A549 (cell line): Measurements from ENCODE around the gene ZNF664. TPM values are rescaled to one million over a fixed set of nuclear protein-coding genes. Genes with fewer than 3 reads are reported as not detected.

ENCODE experiments used
- ATAC-seq, 2 experiments: fragments of 200-7000 bp in 1 of 2; fragments of >200 bp in 1 of 2; cut with Nextera tagmentation in 1 of 2; cut with Tn5 transposase in 1 of 2; 3 replicates each; pipeline versions ENCODE4 v1.8.0 to v1.9.1; 2018 to 2020; ENCODE audit warnings: mild to moderate bottlenecking in 1 of 2, moderate library complexity in 1 of 2
- CTCF ChIA-PET: fragments of 300-600 bp; sonication (Branson Sonifier 250); formaldehyde crosslinking; extraction: SDS; loops from one replicate; lab custom pipeline; 2021; ENCODE audit warnings: antibody characterized with exemption, inconsistent platforms; lab: Yijun Ruan, JAX
- POLR2A ChIA-PET: fragments of 350-600 bp; formaldehyde crosslinking; extraction: SDS; loops from one replicate; lab custom pipeline; 2021; ENCODE audit warnings: antibody characterized with exemption, inconsistent platforms; lab: Yijun Ruan, JAX
- DNase-seq, 2 experiments: peaks; one replicate each; pipeline versions ENCODE4 v3.0.0 to v3.0.0-alpha.2; 2011 to 2016; ENCODE audit warnings: low read depth in 1 of 2, low spot score in 1 of 2
- FAIRE-seq: peaks from 2 replicates; lab custom pipeline; 2011; peaks lifted over from hg19 to GRCh38; lab: Jason Lieb, UNC
- H3K27ac ChIP-seq, 2 experiments: fragments of >200 bp; sonication (Bioruptor Twin); formaldehyde crosslinking; 3 replicates each; pipeline ENCODE4 v1.5.1; 2016 to 2017
- H3K4me1 ChIP-seq: fragments of >200 bp; sonication (Bioruptor Twin); formaldehyde crosslinking; 3 replicates; pipeline ENCODE4 v1.6.1; 2016
- H3K4me2 ChIP-seq: fragments of >200 bp; sonication (Bioruptor Twin); formaldehyde crosslinking; 3 replicates; pipeline ENCODE4 v1.6.1; 2016
- H3K4me3 ChIP-seq: fragments of >200 bp; sonication (Bioruptor Twin); formaldehyde crosslinking; 3 replicates; pipeline ENCODE4 v1.5.1; 2016
- H3K9me3 ChIP-seq: fragments of >200 bp; sonication (Bioruptor Twin); formaldehyde crosslinking; 3 replicates; pipeline ENCODE4 v1.6.1; 2016
- BHLHE40 ChIP-seq: IDR thresholded peaks from 2 replicates; pipeline ENCODE4 v1.6.1; 2012; ENCODE audit warnings: low read depth, low read length, inconsistent platforms
- EHF ChIP-seq: fragments of 250-450 bp; sonication (Bioruptor Pico); IDR thresholded peaks from 2 replicates; pipeline ENCODE4 v1.5.0; 2020; ENCODE audit warnings: mild to moderate bottlenecking
- ESRRA ChIP-seq: fragments of 150-350 bp; IDR thresholded peaks from 2 replicates; pipeline ENCODE4 v1.6.1; 2014; ENCODE audit warnings: mild to moderate bottlenecking, low read length, borderline replicate concordance
- GATA3 ChIP-seq: IDR thresholded peaks from 2 replicates; pipeline ENCODE4 v1.6.1; 2012; ENCODE audit warnings: borderline replicate concordance
- HOXB13 ChIP-seq: fragments of 250-450 bp; sonication (Bioruptor Pico); IDR thresholded peaks from 2 replicates; pipeline ENCODE4 v1.5.0; 2020; ENCODE audit warnings: low read depth, mild to moderate bottlenecking, moderate library complexity
- HOXB5 ChIP-seq: fragments of 250-450 bp; sonication (Bioruptor Pico); IDR thresholded peaks from 2 replicates; pipeline ENCODE4 v1.5.0; 2020; ENCODE audit warnings: mild to moderate bottlenecking, moderate library complexity
- JUN ChIP-seq, 2 experiments: fragments of >200 bp; sonication (Bioruptor Twin); formaldehyde crosslinking; IDR thresholded peaks; 2 replicates in 1 of 2; 3 replicates in 1 of 2; pipeline ENCODE4 v1.6.1; 2016 to 2017
- JUNB ChIP-seq: fragments of >200 bp; sonication (Bioruptor Twin); formaldehyde crosslinking; IDR thresholded peaks from 2 replicates; pipeline ENCODE4 v1.6.1; 2016
- KDM1A ChIP-seq: fragments of 200-600 bp; sonication (generic); IDR thresholded peaks from 2 replicates; pipeline ENCODE4 v1.6.1; 2016; ENCODE audit warnings: low read depth, mild to moderate bottlenecking
- MYC ChIP-seq: IDR thresholded peaks from 2 replicates; pipeline ENCODE4 v1.6.1; 2012; ENCODE audit warnings: mild to moderate bottlenecking, inconsistent platforms, low read length, improper control_type of control experiment, borderline replicate concordance
- NR3C1 ChIP-seq: fragments of >200 bp; sonication (Bioruptor Twin); formaldehyde crosslinking; IDR thresholded peaks from 3 replicates; pipeline ENCODE4 v1.6.1; 2017
- POLR2A ChIP-seq: IDR thresholded peaks from 2 replicates; pipeline ENCODE4 v1.6.1; 2012; ENCODE audit warnings: mild to moderate bottlenecking, low read length
- RARB ChIP-seq: fragments of 250-450 bp; sonication (Bioruptor Pico); IDR thresholded peaks from 2 replicates; pipeline ENCODE4 v1.8.0; 2021; ENCODE audit warnings: mild to moderate bottlenecking, moderate library complexity
- RFX5 ChIP-seq: fragments of 450-650 bp; IDR thresholded peaks from 2 replicates; pipeline ENCODE4 v1.7.1; 2014; ENCODE audit warnings: antibody characterized with exemption, mild to moderate bottlenecking, moderate library complexity
- SREBF2 ChIP-seq: fragments of 450-650 bp; IDR thresholded peaks from 2 replicates; pipeline ENCODE4 v1.6.1; 2014; ENCODE audit warnings: mild to moderate bottlenecking, moderate library complexity
- ZC3H11A ChIP-seq: fragments of 450-650 bp; IDR thresholded peaks from 2 replicates; pipeline ENCODE4 v1.6.1; 2014; ENCODE audit warnings: antibody characterized with exemption, mild to moderate bottlenecking
- ZNF302 ChIP-seq: fragments of 250-450 bp; sonication (Bioruptor Pico); IDR thresholded peaks from 2 replicates; pipeline ENCODE4 v1.9.0; 2021; ENCODE audit warnings: inconsistent platforms, mild to moderate bottlenecking, moderate library complexity
- ZSCAN20 ChIP-seq: fragments of 250-450 bp; sonication (Bioruptor Pico); IDR thresholded peaks from 2 replicates; pipeline ENCODE4 v1.8.0; 2022; ENCODE audit warnings: mild to moderate bottlenecking, moderate library complexity
- WGBS: methylation state at CpG from one replicate; pipeline ENCODE4 v1.1.6; 2017; ENCODE audit errors: missing lambda C conversion rate; 5-methylcytosine and 5-hydroxymethylcytosine counted together
- polyA plus RNA-seq, 4 experiments: library from polyadenylated mRNA; depleted of rRNA in 3 of 4; stranded (reverse); fragments of >200 nt; fragmentation: RNase III in 1 of 4; extraction: RNeasy Plus Mini Kit Qiagen cat#74134 plus additional on column Dnase treatment in 1 of 4; gene quantifications; 2 replicates in 3 of 4; 3 replicates in 1 of 4; pipeline ENCODE4 v1.2.3, GENCODE V29; 2011 to 2017
- TF ChIP-seq, protein P1 (sequence below): fragments of 150-350 bp; IDR thresholded peaks from 2 replicates; pipeline ENCODE4 v1.6.1; 2014; ENCODE audit warnings: low read depth, mild to moderate bottlenecking, low read length
- TF ChIP-seq, protein P2 (sequence below): IDR thresholded peaks from 2 replicates; pipeline ENCODE4 v1.6.1; 2012; ENCODE audit warnings: low read depth, borderline replicate concordance
- TF ChIP-seq, protein P3 (sequence below): fragments of >200 bp; sonication (Bioruptor Twin); formaldehyde crosslinking; IDR thresholded peaks from 2 replicates; pipeline ENCODE4 v1.6.1; 2016
- TF ChIP-seq, protein P4 (sequence below): fragments of 250-450 bp; sonication (Bioruptor Pico); IDR thresholded peaks from 2 replicates; pipeline ENCODE4 v1.5.0; 2021; ENCODE audit warnings: mild to moderate bottlenecking, moderate library complexity, borderline replicate concordance

Gene ZNF664
- polyA plus RNA-seq, 2 of the 4 experiments (the other 2 are of a cell fraction) = 88.3 to 112 TPM

DNA sequence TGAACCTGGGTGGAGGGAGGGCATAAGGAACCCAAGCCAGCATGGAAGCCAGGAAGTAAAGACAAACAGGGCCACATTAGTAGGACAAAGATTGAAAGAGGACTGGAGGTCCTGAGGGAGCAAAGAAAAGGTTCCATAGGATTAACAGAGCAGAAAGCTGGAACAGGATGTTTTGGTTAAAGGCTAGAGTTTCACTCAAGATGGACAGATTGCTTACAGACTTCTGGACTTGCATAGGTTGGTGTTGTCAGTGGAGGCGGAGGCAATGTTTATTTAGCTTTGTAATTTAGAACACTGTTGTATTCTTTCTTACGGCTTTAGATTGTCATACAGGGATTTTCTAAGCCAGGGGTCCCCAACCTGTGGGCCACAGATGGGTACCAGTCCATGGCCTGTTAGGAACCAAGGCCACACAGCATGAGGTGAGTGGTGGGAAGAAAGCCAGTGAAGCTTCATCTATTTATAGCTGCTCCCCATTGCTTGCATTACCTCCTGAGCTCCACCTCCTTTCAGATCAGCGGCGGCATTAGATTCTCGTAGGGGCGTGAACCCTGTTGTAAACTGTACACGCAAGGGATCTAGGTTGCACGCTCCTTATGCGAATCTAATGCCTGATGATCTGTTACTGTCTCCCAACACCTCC is 31.3 kb downstream of the ZNF664 start:
- 95% methylated on average over 9 of the region's 9 CpGs for whole genome bisulfite sequencing
- Histone ChIP-seq H3K9me3 (no peaks in the 10 kb centered on the region), H3K27ac (no peak overlapping the region), H3K4me3 (no peak overlapping the region), H3K4me2 (no peak overlapping the region), H3K4me1 (no peaks in the 10 kb centered on the region)
- no peak for TF ChIP-seq JUN (IDR thresholded peaks at IDR 0.05)
- no peak for TF ChIP-seq ESRRA
- TF ChIP-seq JUNB = no peak
- no peak for TF ChIP-seq NR3C1
- TF ChIP-seq POLR2A = no peak
- TF ChIP-seq, protein P1, sequence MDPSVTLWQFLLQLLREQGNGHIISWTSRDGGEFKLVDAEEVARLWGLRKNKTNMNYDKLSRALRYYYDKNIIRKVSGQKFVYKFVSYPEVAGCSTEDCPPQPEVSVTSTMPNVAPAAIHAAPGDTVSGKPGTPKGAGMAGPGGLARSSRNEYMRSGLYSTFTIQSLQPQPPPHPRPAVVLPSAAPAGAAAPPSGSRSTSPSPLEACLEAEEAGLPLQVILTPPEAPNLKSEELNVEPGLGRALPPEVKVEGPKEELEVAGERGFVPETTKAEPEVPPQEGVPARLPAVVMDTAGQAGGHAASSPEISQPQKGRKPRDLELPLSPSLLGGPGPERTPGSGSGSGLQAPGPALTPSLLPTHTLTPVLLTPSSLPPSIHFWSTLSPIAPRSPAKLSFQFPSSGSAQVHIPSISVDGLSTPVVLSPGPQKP = no peak
- TF ChIP-seq ZNF302 (CRISPR knock-in tag) = no peak
- TF ChIP-seq RARB (CRISPR knock-in tag) = no peak
- TF ChIP-seq, protein P2, sequence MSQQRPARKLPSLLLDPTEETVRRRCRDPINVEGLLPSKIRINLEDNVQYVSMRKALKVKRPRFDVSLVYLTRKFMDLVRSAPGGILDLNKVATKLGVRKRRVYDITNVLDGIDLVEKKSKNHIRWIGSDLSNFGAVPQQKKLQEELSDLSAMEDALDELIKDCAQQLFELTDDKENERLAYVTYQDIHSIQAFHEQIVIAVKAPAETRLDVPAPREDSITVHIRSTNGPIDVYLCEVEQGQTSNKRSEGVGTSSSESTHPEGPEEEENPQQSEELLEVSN = no peak
- TF ChIP-seq EHF (CRISPR knock-in tag) = no peak
- TF ChIP-seq BHLHE40 = no peak
- no peak for TF ChIP-seq KDM1A
- ChIA-PET POLR2A (no interaction called here), CTCF (interaction anchor here (0.7 to 1.4 kb wide), 3 partner anchors 28 to 493 kb away, joined by 3 to 5 read pairs (median 5); no protein-coding TSS in a partner anchor)
- no peak for FAIRE-seq
- no peak for ATAC-seq
- no peak for DNase-seq

DNA sequence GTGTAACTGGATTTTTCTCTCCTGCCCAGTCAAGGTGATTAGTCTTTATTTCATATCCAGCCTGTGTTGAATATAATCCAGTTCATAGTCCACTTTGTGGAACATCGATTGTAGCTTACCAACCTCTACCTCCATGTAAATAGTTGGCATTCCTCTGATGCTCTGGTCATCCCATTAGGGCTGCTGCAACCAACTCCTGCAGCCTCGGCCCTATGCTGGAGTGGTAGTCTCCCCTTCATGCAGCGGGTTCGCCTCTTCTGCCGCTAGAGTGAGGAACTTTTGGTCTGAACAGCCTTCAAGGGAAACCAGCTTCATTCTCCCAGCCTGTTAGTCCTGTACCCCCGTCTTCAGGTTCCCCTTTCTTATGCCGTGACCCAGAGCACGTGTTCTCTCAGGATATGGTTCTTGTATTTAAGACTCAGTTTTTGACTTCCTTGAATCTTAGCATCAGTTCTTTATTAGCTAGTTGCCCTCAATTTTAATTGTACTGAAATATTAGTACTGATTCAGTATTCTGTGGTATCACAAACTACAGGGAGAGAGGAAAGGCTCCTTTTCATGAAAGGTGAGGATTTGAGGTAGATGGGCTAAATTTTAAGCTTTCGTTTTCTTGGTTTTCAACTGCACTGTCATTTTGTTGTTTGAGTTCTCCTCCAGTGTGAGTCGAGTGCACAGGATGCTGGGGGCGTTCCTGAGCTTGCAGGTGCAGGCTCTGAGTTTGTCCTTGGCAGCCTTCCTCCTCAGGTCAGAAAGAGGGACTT is 33.2 kb downstream of the ZNF664 start:
- no peaks in the 10 kb centered on the region for H3K9me3 ChIP-seq
- DNase-seq = no peak
- no peak overlapping the region for H3K4me2 ChIP-seq
- H3K27ac ChIP-seq = no peak overlapping the region
- no peak for ATAC-seq
- WGBS = 93% methylated on average over 11 of the region's 11 CpGs
- no peaks in the 10 kb centered on the region for H3K4me1 ChIP-seq
- TF ChIP-seq HOXB13 (CRISPR knock-in tag) = no peak
- TF ChIP-seq RFX5 = no peak
- no peak for TF ChIP-seq HOXB5
- TF ChIP-seq ZC3H11A = no peak
- no peak for TF ChIP-seq SREBF2
- no peak for TF ChIP-seq MYC
- TF ChIP-seq ZSCAN20 (CRISPR knock-in tag) = no peak
- TF ChIP-seq, protein P3, sequence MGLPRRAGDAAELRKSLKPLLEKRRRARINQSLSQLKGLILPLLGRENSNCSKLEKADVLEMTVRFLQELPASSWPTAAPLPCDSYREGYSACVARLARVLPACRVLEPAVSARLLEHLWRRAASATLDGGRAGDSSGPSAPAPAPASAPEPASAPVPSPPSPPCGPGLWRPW = no peak
- TF ChIP-seq, protein P4, sequence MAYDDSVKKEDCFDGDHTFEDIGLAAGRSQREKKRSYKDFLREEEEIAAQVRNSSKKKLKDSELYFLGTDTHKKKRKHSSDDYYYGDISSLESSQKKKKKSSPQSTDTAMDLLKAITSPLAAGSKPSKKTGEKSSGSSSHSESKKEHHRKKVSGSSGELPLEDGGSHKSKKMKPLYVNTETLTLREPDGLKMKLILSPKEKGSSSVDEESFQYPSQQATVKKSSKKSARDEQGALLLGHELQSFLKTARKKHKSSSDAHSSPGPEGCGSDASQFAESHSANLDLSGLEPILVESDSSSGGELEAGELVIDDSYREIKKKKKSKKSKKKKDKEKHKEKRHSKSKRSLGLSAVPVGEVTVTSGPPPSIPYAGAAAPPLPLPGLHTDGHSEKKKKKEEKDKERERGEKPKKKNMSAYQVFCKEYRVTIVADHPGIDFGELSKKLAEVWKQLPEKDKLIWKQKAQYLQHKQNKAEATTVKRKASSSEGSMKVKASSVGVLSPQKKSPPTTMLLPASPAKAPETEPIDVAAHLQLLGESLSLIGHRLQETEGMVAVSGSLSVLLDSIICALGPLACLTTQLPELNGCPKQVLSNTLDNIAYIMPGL = no peak
- no peak for TF ChIP-seq GATA3
- H3K4me3 ChIP-seq = no peak overlapping the region
- CTCF ChIA-PET = interaction anchor here (0.6 to 1.3 kb wide), 3 partner anchors 12 to 258 kb away, joined by 3 to 6 read pairs (median 3); no protein-coding TSS in a partner anchor
- POLR2A ChIA-PET = no interaction called here
- no peak for FAIRE-seq
